Prostate gland (tissue), 2 donors: ENCODE data around the gene CSK.

Experiments used
- CTCF ChIP-seq, 4 experiments: fragments of 200-600 bp in 2 of 4; fragments of 450-650 bp in 2 of 4; sonication (generic) in 2 of 4; IDR thresholded peaks; 1 replicate in 3 of 4; 2 replicates in 1 of 4; pipeline ENCODE4 v1.5.1; 2016 to 2019; ENCODE audit warnings: antibody characterized with exemption in 4 of 4, mild to moderate bottlenecking in 2 of 4, moderate library complexity in 2 of 4
- POLR2A ChIP-seq: fragments of 450-650 bp; IDR thresholded peaks from one replicate; pipeline ENCODE4 v1.6.1; 2016; ENCODE audit warnings: antibody characterized with exemption, mild to moderate bottlenecking

- no peak for TF ChIP-seq CTCF (IDR thresholded peaks at IDR 0.05)
- no peak for TF ChIP-seq POLR2A
Measured at GRCh38 chr15:74825866-74826265, 44.0 kb downstream of the CSK start.
